ENCODE data around the gene OPRL1. TPM values are rescaled to one million over a fixed set of nuclear protein-coding genes. Genes with fewer than 3 reads are reported as not detected.
A peak's percentile ranks its signal among the peaks of the same experiment; 100 is the strongest.

The OPRL1 gene
- total RNA-seq, 1 experiment from 2014 or later, result 0.33 TPM

DNA sequence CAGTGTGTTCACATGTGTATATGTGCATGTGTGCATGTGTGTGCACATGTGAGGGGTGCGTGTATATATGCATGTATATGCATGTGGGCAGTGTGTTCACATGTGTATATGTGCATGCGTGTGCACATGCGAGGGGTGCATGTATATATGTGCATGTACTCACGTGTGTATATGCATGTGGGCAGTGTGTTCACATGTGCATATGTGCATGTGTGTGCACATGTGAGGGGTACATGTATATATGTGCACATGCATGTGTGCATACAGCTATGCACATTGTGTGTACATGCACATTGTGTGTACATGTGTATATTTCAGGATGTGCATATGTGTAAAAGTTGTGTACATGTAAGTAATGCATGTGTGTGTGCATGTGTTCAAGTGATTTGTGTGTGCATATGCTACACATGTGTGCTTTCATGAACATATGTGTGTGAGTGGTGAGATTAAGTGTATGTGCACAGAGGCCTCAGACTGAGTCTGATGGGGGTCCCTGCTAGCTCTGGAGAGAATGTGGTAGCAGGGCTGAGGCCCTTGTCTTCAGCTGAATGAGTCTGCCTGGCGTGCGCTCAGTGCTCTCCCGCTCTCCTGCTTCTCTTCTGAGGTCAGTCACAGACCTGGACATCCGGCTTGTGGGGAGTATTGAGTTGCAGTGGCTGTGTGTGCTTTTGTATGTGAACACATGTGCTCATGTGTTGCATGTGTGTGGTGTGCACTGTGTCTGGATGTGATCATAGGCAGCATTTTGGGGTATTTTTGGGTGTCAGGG lies 64.4 kb downstream of the OPRL1 start:
- intact Hi-C loops (cut with micrococcal nuclease; ENCODE audit: unreplicated experiment), result no loop called here
- H3K9me3 Mint-ChIP-seq (ENCODE audit: low read depth, unreplicated experiment), result peaks cover 11% of the 10 kb centered on the region
- CTCF ChIA-PET, result no interaction called here
- H3K27me3 Mint-ChIP-seq (ENCODE audit: unreplicated experiment), result peaks cover 59% of the 10 kb centered on the region
- DNase-seq, result no peak
- H3K4me1 Mint-ChIP-seq (ENCODE audit: low read depth, unreplicated experiment), result no peaks in the 10 kb centered on the region
- H3K36me3 Mint-ChIP-seq (ENCODE audit: insufficient read depth, unreplicated experiment), result no peaks in the 10 kb centered on the region
- no peak overlapping the region for H3K4me3 Mint-ChIP-seq (ENCODE audit: low read depth, unreplicated experiment)
- BruUV-seq (replicated peaks), result no TSS peak
- TF ChIP-seq, protein P1, sequence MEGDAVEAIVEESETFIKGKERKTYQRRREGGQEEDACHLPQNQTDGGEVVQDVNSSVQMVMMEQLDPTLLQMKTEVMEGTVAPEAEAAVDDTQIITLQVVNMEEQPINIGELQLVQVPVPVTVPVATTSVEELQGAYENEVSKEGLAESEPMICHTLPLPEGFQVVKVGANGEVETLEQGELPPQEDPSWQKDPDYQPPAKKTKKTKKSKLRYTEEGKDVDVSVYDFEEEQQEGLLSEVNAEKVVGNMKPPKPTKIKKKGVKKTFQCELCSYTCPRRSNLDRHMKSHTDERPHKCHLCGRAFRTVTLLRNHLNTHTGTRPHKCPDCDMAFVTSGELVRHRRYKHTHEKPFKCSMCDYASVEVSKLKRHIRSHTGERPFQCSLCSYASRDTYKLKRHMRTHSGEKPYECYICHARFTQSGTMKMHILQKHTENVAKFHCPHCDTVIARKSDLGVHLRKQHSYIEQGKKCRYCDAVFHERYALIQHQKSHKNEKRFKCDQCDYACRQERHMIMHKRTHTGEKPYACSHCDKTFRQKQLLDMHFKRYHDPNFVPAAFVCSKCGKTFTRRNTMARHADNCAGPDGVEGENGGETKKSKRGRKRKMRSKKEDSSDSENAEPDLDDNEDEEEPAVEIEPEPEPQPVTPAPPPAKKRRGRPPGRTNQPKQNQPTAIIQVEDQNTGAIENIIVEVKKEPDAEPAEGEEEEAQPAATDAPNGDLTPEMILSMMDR (IDR thresholded peaks at IDR 0.05; ENCODE audit: unreplicated experiment), result no peak
- no peak overlapping the region for H3K27ac Mint-ChIP-seq (ENCODE audit: unreplicated experiment)

DNA sequence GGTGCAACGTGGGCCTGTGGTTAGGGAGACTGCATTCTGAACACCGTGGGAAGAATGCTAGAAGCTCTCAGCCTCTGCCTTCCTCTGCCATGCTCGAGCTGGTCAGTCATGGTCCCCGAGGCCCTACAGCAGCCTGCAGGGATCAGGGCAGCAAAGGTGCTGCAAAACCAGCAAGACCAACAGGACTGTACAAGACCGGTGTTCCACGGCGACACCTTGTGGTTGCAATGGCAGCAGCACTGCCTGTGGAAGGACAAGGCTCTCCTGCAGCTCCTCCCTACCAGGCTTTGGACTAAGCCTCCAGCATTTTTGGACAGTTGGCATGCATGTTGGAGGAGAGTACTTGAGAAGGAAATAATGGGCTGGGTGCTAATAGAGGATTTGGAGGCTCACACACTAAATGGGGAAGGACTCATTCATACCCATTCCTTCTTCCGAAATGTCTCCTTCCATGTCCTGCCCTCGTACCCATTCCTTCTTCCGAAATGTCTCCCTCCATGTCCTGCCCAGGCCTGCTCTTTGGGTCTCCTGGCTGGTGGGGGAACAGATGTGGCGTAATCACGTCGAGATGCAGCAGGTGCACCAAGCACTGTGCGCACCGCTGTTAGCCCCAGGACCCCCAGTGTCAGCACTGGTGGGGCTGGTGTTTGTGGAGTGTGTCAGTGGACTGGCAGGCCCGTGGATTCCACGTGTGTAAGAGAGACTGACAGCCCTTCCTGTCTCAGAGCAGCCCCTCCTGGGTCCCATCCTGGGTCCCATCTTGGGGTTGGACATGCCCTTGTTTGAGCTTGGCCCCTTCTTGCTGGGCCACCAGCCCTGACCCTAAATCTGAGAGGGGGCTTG lies 65.8 kb downstream of the OPRL1 start:
- Mint-ChIP-seq H3K36me3 (ENCODE audit: insufficient read depth, unreplicated experiment) (no peaks in the 10 kb centered on the region), H3K9me3 (ENCODE audit: low read depth, unreplicated experiment) (peaks cover 11% of the 10 kb centered on the region), H3K27me3 (ENCODE audit: unreplicated experiment) (peaks cover 50% of the 10 kb centered on the region), H3K27ac (ENCODE audit: unreplicated experiment) (no peak overlapping the region), H3K4me1 (ENCODE audit: low read depth, unreplicated experiment) (no peaks in the 10 kb centered on the region), H3K4me3 (ENCODE audit: low read depth, unreplicated experiment) (no peak overlapping the region)
- CTCF ChIA-PET, result no interaction called here
- TF ChIP-seq, protein P1 (IDR thresholded peaks at IDR 0.05; ENCODE audit: unreplicated experiment), result peak; percentile 18
- DNase-seq, result no peak
- BruUV-seq (replicated peaks), result no TSS peak
- intact Hi-C loops (cut with micrococcal nuclease; ENCODE audit: unreplicated experiment), result no loop called here

DNA sequence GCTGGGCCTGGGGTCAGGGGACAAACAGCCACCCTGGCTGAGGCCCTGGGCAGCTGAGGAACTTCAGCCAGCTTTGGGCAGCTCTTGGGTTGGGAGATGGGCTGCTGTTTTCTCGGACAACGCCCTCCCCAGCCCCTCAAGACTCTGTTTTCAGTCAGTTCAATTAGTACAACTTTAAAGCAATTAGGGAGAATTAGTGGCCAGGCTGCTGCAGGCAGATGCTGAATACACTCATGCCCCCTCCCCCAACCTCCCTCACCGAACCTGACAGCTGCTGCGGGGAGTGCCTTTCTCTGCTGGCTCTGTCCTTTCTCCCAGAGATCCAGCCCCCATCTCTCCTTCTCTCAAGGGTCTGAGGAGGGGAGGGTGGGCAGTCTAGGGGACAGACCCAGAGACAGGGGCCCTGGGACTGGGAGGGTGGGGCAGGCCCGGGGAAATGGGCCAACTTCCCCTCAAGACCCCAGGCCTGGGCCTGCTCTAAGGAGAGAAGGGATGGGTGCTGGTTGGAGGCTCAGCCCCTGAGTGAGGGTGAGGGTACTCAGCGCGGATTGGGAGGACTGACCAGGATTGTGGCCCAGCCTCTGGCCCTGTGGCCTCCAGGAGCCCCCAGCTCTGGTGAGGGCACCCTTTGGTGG lies 66.5 kb downstream of the OPRL1 start:
- Mint-ChIP-seq H3K27me3 (ENCODE audit: unreplicated experiment) (peaks cover 43% of the 10 kb centered on the region), H3K36me3 (ENCODE audit: insufficient read depth, unreplicated experiment) (no peaks in the 10 kb centered on the region), H3K27ac (ENCODE audit: unreplicated experiment) (no peak overlapping the region), H3K9me3 (ENCODE audit: low read depth, unreplicated experiment) (peaks cover 11% of the 10 kb centered on the region), H3K4me3 (ENCODE audit: low read depth, unreplicated experiment) (no peak overlapping the region), H3K4me1 (ENCODE audit: low read depth, unreplicated experiment) (no peaks in the 10 kb centered on the region)
- BruUV-seq (replicated peaks), result no TSS peak
- CTCF ChIA-PET, result no interaction called here
- intact Hi-C loops (cut with micrococcal nuclease; ENCODE audit: unreplicated experiment), result no loop called here
- DNase-seq, result no peak
- TF ChIP-seq, protein P1 (IDR thresholded peaks at IDR 0.05; ENCODE audit: unreplicated experiment), result no peak

DNA sequence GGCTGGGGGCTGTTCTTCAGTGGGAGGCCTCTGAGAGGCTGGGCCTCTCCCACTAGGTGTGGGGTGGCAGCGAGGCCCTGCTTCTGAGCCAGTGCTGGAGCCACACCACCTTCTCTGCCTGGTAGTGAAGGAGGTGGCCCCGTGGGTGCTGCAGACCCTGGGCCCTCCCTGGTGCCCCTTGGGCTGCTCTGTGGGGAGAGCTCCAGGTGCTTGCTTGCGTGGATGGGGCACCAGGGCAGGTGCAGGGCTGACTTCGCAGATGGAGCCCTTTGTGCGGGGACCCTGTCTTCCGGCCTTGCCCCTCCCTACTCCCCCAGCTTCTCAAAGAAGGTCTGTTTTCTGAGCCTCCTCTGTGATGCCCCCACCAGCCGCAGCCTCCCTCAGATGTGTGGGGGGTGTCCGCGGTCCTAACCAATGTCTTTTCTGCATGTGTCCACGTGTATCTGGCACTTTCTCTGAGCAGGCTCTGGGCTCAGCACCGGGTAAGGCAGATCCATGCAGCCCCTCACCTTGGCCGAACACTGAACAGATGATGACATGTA lies 67.1 kb downstream of the OPRL1 start:
- H3K27me3 Mint-ChIP-seq (ENCODE audit: unreplicated experiment), result peaks cover 37% of the 10 kb centered on the region
- H3K4me3 Mint-ChIP-seq (ENCODE audit: low read depth, unreplicated experiment), result no peak overlapping the region
- H3K9me3 Mint-ChIP-seq (ENCODE audit: low read depth, unreplicated experiment), result peaks cover 11% of the 10 kb centered on the region
- H3K27ac Mint-ChIP-seq (ENCODE audit: unreplicated experiment), result no peak overlapping the region
- CTCF ChIA-PET, result no interaction called here
- no TSS peak for BruUV-seq (replicated peaks)
- peaks cover 4% of the 10 kb centered on the region for H3K4me1 Mint-ChIP-seq (ENCODE audit: low read depth, unreplicated experiment)
- intact Hi-C loops (cut with micrococcal nuclease; ENCODE audit: unreplicated experiment), result no loop called here
- DNase-seq, result no peak
- H3K36me3 Mint-ChIP-seq (ENCODE audit: insufficient read depth, unreplicated experiment), result no peaks in the 10 kb centered on the region
- TF ChIP-seq, protein P1 (IDR thresholded peaks at IDR 0.05; ENCODE audit: unreplicated experiment), result no peak
